Suprapubic skin (tissue), 4 donors: ENCODE data around the gene PDF. TPM values are rescaled to one million over a fixed set of nuclear protein-coding genes. Genes with fewer than 3 reads are reported as not detected.

Source experiments
- DNase-seq, 2 donors: peaks; one replicate each; pipeline ENCODE4 v3.0.0-alpha.2; 2019; ENCODE audit warnings: low spot score in 2 of 2
- H3K27ac ChIP-seq: fragments of 200-600 bp; sonication (generic); one replicate; pipeline ENCODE4 v1.5.1; 2019
- H3K27me3 ChIP-seq: fragments of 200-600 bp; sonication (generic); one replicate; pipeline ENCODE4 v1.5.1; 2019
- H3K36me3 ChIP-seq: fragments of 200-600 bp; sonication (generic); one replicate; pipeline ENCODE4 v1.5.1; 2019
- H3K4me1 ChIP-seq: fragments of 200-600 bp; sonication (generic); one replicate; pipeline ENCODE4 v1.5.1; 2019
- H3K4me3 ChIP-seq: fragments of 200-600 bp; sonication (generic); one replicate; pipeline ENCODE4 v1.5.1; 2019; ENCODE audit warnings: mild to moderate bottlenecking
- H3K9me3 ChIP-seq: fragments of 200-600 bp; sonication (generic); one replicate; pipeline ENCODE4 v1.5.1; 2019
- CTCF ChIP-seq, 2 donors: fragments of 200-600 bp in 1 of 2; fragments of 450-650 bp in 1 of 2; sonication (generic) in 1 of 2; IDR thresholded peaks; one replicate each; pipeline ENCODE4 v1.5.1; 2016 to 2019; ENCODE audit warnings: antibody characterized with exemption in 2 of 2, mild to moderate bottlenecking in 1 of 2, moderate library complexity in 1 of 2
- EP300 ChIP-seq: sonication (generic); formaldehyde crosslinking; IDR thresholded peaks from one replicate; pipeline ENCODE4 v1.6.1; 2017; ENCODE audit warnings: antibody characterized with exemption
- POLR2A ChIP-seq, 2 donors: fragments of 450-650 bp; IDR thresholded peaks; one replicate each; pipeline ENCODE4 v1.6.1; 2017; ENCODE audit warnings: antibody characterized with exemption in 2 of 2, mild to moderate bottlenecking in 2 of 2, moderate library complexity in 2 of 2
- POLR2AphosphoS5 ChIP-seq, 3 donors: sonication (generic); formaldehyde crosslinking; IDR thresholded peaks; one replicate each; pipeline ENCODE4 v1.6.1; 2017; ENCODE audit warnings: antibody characterized with exemption in 3 of 3
- WGBS: methylation state at CpG from one replicate; pipeline ENCODE4 v1.1.5; 2018; 5-methylcytosine and 5-hydroxymethylcytosine counted together
- total RNA-seq, 4 donors: library from RNA; depleted of rRNA; stranded (reverse); fragments of >200 nt; gene quantifications; one replicate each; pipeline ENCODE4 v1.1.0, GENCODE V29; 2016

The PDF gene
- total RNA-seq, 4 donors from 2014 or later: 12.2 to 25.4 (median 21.2) TPM

DNA sequence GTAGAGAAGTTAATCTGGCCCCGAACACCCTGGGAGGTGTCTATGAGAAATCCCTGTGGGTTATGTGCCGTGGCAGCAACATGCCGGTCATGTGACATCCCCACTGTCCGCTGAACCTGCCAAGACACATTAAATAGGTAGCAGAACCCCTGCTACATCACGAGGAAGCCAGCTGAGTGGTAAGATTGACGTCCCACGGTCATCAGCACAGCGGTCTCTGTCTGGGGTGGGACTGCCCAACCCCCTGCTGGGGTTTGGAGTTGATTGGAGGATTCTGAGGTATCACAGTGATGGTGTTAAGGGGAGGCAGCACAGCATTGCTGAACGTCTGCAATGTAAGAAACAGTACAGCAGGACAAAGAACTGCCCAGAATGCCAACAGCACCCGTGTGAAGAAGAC, 19.1 kb upstream of the PDF start:
- no peaks in the 10 kb centered on the region for H3K9me3 ChIP-seq
- 85% methylated on average over 9 of the region's 10 CpGs for whole genome bisulfite sequencing
- no peak overlapping the region for H3K27ac ChIP-seq
- peaks cover 24% of the 10 kb centered on the region for H3K36me3 ChIP-seq
- TF ChIP-seq POLR2A (IDR thresholded peaks at IDR 0.05): no peak
- TF ChIP-seq CTCF (IDR thresholded peaks at IDR 0.05): no peak
- no peak for TF ChIP-seq POLR2AphosphoS5 (IDR thresholded peaks at IDR 0.05)
- TF ChIP-seq EP300: no peak
- no peaks in the 10 kb centered on the region for H3K27me3 ChIP-seq
- DNase-seq: peak in 1 of 2 donors; percentile 28
- H3K4me1 ChIP-seq: no peaks in the 10 kb centered on the region
- no peak overlapping the region for H3K4me3 ChIP-seq

DNA sequence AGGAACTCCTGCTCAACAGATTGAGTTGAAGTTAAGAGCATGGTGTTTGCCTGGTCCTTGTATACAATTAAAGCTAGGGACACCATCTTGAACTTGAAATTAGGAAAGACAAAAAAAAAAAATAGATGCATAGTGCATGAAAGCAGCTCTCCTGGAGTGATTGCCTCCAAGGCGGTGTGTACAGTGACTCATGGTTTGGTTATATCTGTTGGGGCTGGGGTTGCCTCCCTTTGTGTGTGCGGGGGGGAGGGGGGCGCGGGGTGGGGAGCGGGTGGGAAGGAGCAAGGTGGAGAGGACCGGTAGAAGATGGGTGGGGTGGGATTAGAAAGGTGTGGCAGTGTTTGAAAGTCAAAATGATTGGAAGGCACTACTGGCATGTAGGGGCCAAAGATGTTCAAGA, 17.8 kb upstream of the PDF start:
- TF ChIP-seq CTCF (IDR thresholded peaks at IDR 0.05) (no peak), POLR2AphosphoS5 (IDR thresholded peaks at IDR 0.05) (no peak), POLR2A (IDR thresholded peaks at IDR 0.05) (no peak), EP300 (no peak)
- Histone ChIP-seq H3K27me3 (no peaks in the 10 kb centered on the region), H3K27ac (no peak overlapping the region), H3K4me3 (no peak overlapping the region), H3K9me3 (no peaks in the 10 kb centered on the region), H3K4me1 (no peaks in the 10 kb centered on the region), H3K36me3 (peaks cover 21% of the 10 kb centered on the region)
- 86% methylated on average over 6 of the region's 6 CpGs for WGBS
- no peak for DNase-seq

GRCh38 chr16:69346683-69347082, 16.3 kb upstream of the PDF start:
- Histone ChIP-seq H3K9me3 (no peaks in the 10 kb centered on the region), H3K27me3 (no peaks in the 10 kb centered on the region), H3K4me3 (no peak overlapping the region), H3K4me1 (no peaks in the 10 kb centered on the region), H3K27ac (no peak overlapping the region), H3K36me3 (peaks cover 17% of the 10 kb centered on the region)
- TF ChIP-seq POLR2A (IDR thresholded peaks at IDR 0.05): no peak
- no peak for TF ChIP-seq POLR2AphosphoS5 (IDR thresholded peaks at IDR 0.05)
- TF ChIP-seq CTCF (IDR thresholded peaks at IDR 0.05): no peak
- no peak for TF ChIP-seq EP300
- DNase-seq: no peak
- WGBS: 86% methylated on average over 6 of the region's 6 CpGs

- DNase-seq: no peak
- Histone ChIP-seq H3K27ac (no peak overlapping the region), H3K4me1 (peaks cover 6% of the 10 kb centered on the region), H3K36me3 (peaks cover 21% of the 10 kb centered on the region), H3K4me3 (no peak overlapping the region), H3K9me3 (no peaks in the 10 kb centered on the region), H3K27me3 (no peaks in the 10 kb centered on the region)
- no peak for TF ChIP-seq CTCF (IDR thresholded peaks at IDR 0.05)
- no peak for TF ChIP-seq POLR2AphosphoS5 (IDR thresholded peaks at IDR 0.05)
- TF ChIP-seq POLR2A (IDR thresholded peaks at IDR 0.05): no peak
- TF ChIP-seq EP300: no peak
- 73% methylated on average over 4 of the region's 4 CpGs for WGBS
Measured at GRCh38 chr16:69345923-69346322, 15.5 kb upstream of the PDF start.

- no peaks in the 10 kb centered on the region for H3K27me3 ChIP-seq
- WGBS: 92% methylated on average over 5 of the region's 5 CpGs
- peaks cover 14% of the 10 kb centered on the region for H3K36me3 ChIP-seq
- no peak for DNase-seq
- H3K4me1 ChIP-seq: peaks cover 14% of the 10 kb centered on the region
- no peaks in the 10 kb centered on the region for H3K9me3 ChIP-seq
- H3K4me3 ChIP-seq: no peak overlapping the region
- TF ChIP-seq CTCF (IDR thresholded peaks at IDR 0.05) (no peak), EP300 (no peak), POLR2A (IDR thresholded peaks at IDR 0.05) (no peak), POLR2AphosphoS5 (IDR thresholded peaks at IDR 0.05) (no peak)
- H3K27ac ChIP-seq: no peak overlapping the region
Measured at GRCh38 chr16:69344171-69344570, 13.8 kb upstream of the PDF start.
